IMR-90 (cell line): ENCODE results near the gene YES1. TPM values are rescaled to one million over a fixed set of nuclear protein-coding genes. Genes with fewer than 3 reads are reported as not detected.

Experiments used
- ATAC-seq: fragments of 200-7000 bp; cut with Tn5 transposase; 2 replicates; pipeline ENCODE4 v1.9.1; 2020; ENCODE audit warnings: low read depth, mild to moderate bottlenecking, moderate library complexity
- BruUV-seq: library from RNA; stranded (reverse); fragments of 400-500 nt; replicated peaks from 2 replicates; lab custom pipeline; 2021; lab: Mats Ljungman, UMichigan
- CTCF ChIA-PET: fragments of 300-600 bp; formaldehyde crosslinking; extraction: SDS; loops from one replicate; lab custom pipeline; 2021; ENCODE audit warnings: antibody characterized with exemption; lab: Yijun Ruan, JAX
- POLR2A ChIA-PET: fragments of 300-600 bp; sonication (Branson Sonifier 250); formaldehyde crosslinking; loops from one replicate; lab custom pipeline; 2022; ENCODE audit warnings: antibody characterized with exemption; ENCODE audit not compliant: unreplicated experiment; lab: Charles Lee
- DNase-seq: peaks from one replicate; pipeline ENCODE4 v3.0.0; 2013
- H2AFZ ChIP-seq: replicated peaks from 2 replicates; pipeline ENCODE3; 2013; ENCODE audit warnings: low read length, mild to moderate bottlenecking; ENCODE audit not compliant: poor library complexity
- H2AK5ac ChIP-seq: 2 replicates; pipeline ENCODE4 v1.6.1; 2013; ENCODE audit warnings: low read depth, low read length, inconsistent platforms
- H2AK9ac ChIP-seq: replicated peaks from 2 replicates; pipeline ENCODE3; 2013; ENCODE audit warnings: mild to moderate bottlenecking, low read depth, low read length, moderate library complexity; ENCODE audit not compliant: poor library complexity
- H2BK120ac ChIP-seq: 2 replicates; pipeline ENCODE4 v1.6.1; 2013; ENCODE audit warnings: low read depth, low read length, inconsistent platforms
- H2BK15ac ChIP-seq: 3 replicates; pipeline ENCODE4 v1.6.1; 2013; ENCODE audit warnings: low read depth, low read length, inconsistent platforms
- H2BK20ac ChIP-seq: 2 replicates; pipeline ENCODE4 v1.6.1; 2013; ENCODE audit warnings: low read depth, mild to moderate bottlenecking, inconsistent platforms, low read length, moderate library complexity
- H2BK5ac ChIP-seq: 2 replicates; pipeline ENCODE4 v1.6.1; 2013; ENCODE audit warnings: mild to moderate bottlenecking, low read depth, low read length, inconsistent platforms; ENCODE audit not compliant: poor library complexity, severe bottlenecking
- H3K14ac ChIP-seq: replicated peaks from 2 replicates; pipeline ENCODE4 v1.6.1; 2013; ENCODE audit warnings: low read depth, low read length, inconsistent platforms
- H3K18ac ChIP-seq: 2 replicates; pipeline ENCODE4 v1.6.1; 2013; ENCODE audit warnings: low read depth, low read length, control low read depth
- H3K23ac ChIP-seq: 2 replicates; pipeline ENCODE4 v1.6.1; 2013; ENCODE audit warnings: low read depth, low read length, inconsistent platforms
- H3K27ac ChIP-seq: 2 replicates; pipeline ENCODE4 v1.5.1; 2013; ENCODE audit warnings: mild to moderate bottlenecking, control low read depth, low read length; ENCODE audit not compliant: insufficient read depth
- H3K27me3 ChIP-seq: 2 replicates; pipeline ENCODE4 v1.6.1; 2013; ENCODE audit warnings: low read length; ENCODE audit not compliant: control insufficient read depth, insufficient read depth
- H3K36me3 ChIP-seq: 2 replicates; pipeline ENCODE4 v1.6.1; 2013; ENCODE audit warnings: low read length, mixed read lengths; ENCODE audit not compliant: control insufficient read depth, insufficient read depth
- H3K4ac ChIP-seq: 2 replicates; pipeline ENCODE4 v1.6.1; 2013; ENCODE audit warnings: low read depth, low read length, inconsistent platforms
- H3K4me1 ChIP-seq: 2 replicates; pipeline ENCODE4 v1.6.1; 2013; ENCODE audit warnings: low read length, mixed read lengths; ENCODE audit not compliant: control insufficient read depth, insufficient read depth
- H3K4me2 ChIP-seq: 2 replicates; pipeline ENCODE4 v1.6.1; 2013; ENCODE audit warnings: low read depth, mild to moderate bottlenecking, control low read depth, low read length, moderate library complexity
- H3K4me3 ChIP-seq: 2 replicates; pipeline ENCODE4 v1.5.1; 2013; ENCODE audit warnings: low read depth, mild to moderate bottlenecking, control low read depth, low read length, moderate library complexity; ENCODE audit not compliant: insufficient read depth
- H3K56ac ChIP-seq: 2 replicates; pipeline ENCODE4 v1.6.1; 2013; ENCODE audit warnings: low read length, inconsistent platforms; ENCODE audit not compliant: insufficient read depth; ENCODE audit errors: extremely low read depth
- H3K79me1 ChIP-seq, 2 experiments: 2 replicates each; pipeline ENCODE4 v1.6.1; 2013; ENCODE audit warnings: low read length in 2 of 2, inconsistent platforms in 1 of 2, low read depth in 1 of 2
- H3K9ac ChIP-seq: 2 replicates; pipeline ENCODE4 v1.6.1; 2013; ENCODE audit warnings: low read depth, low read length, control low read depth
- H3K9me1 ChIP-seq: 2 replicates; pipeline ENCODE4 v1.6.1; 2013; ENCODE audit warnings: low read length, inconsistent platforms; ENCODE audit not compliant: insufficient read depth
- H3K9me3 ChIP-seq: 2 replicates; pipeline ENCODE4 v1.6.1; 2013; ENCODE audit warnings: low read length; ENCODE audit not compliant: control insufficient read depth, insufficient read depth
- H4K20me1 ChIP-seq: 2 replicates; pipeline ENCODE4 v1.6.1; 2013; ENCODE audit warnings: low read length, inconsistent platforms; ENCODE audit not compliant: insufficient read depth
- H4K5ac ChIP-seq: 2 replicates; pipeline ENCODE4 v1.6.1; 2013; ENCODE audit warnings: mild to moderate bottlenecking, low read depth, low read length, control low read depth
- H4K8ac ChIP-seq, 2 experiments: 2 replicates each; pipeline ENCODE4 v1.6.1; 2013; ENCODE audit warnings: low read depth in 2 of 2, low read length in 2 of 2, control low read depth in 1 of 2, inconsistent platforms in 1 of 2
- H4K91ac ChIP-seq: 2 replicates; pipeline ENCODE4 v1.6.1; 2013; ENCODE audit warnings: low read depth, low read length, inconsistent platforms; ENCODE audit not compliant: insufficient read depth
- BHLHE40 ChIP-seq: fragments of 150-350 bp; IDR thresholded peaks from 2 replicates; pipeline ENCODE4 v1.6.1; 2016; ENCODE audit warnings: mild to moderate bottlenecking, low read depth, low read length
- FOS ChIP-seq: fragments of 150-350 bp; IDR thresholded peaks from 2 replicates; pipeline ENCODE4 v1.6.1; 2016; ENCODE audit warnings: low read depth, low read length
- MAFK ChIP-seq: IDR thresholded peaks from 2 replicates; pipeline ENCODE4 v1.6.1; 2012; ENCODE audit warnings: low read depth, low read length, improper control_type of control experiment
- WGBS, 2 experiments: methylation state at CpG; one replicate each; pipeline versions ENCODE4 v1.1.5 to v1.1.7; 2013; ENCODE audit warnings: missing lambda C conversion rate in 2 of 2; ENCODE audit not compliant: insufficient read length in 1 of 2; ENCODE audit errors: extremely low coverage in 2 of 2; 5-methylcytosine and 5-hydroxymethylcytosine counted together
- dilution Hi-C: fragments of 300-500 bp; cut with HindIII; formaldehyde crosslinking; loops from one replicate; pipeline ENCODE4 v1.14.3; 2018; ENCODE audit warnings: low sequenced_read_pairs; ENCODE audit not compliant: unreplicated experiment
- in situ Hi-C: fragments of 300-500 bp; cut with MboI; formaldehyde crosslinking; loops from 3 replicates; pipeline ENCODE4 v1.14.3; 2019; ENCODE audit warnings: low sequenced_read_pairs, inconsistent platforms, mixed read lengths
- intact Hi-C: fragments of 100-400 bp; cut with micrococcal nuclease; formaldehyde crosslinking; loops from 2 replicates; pipeline ENCODE4 v1.10.0; 2022
- polyA plus RNA-seq, 3 experiments: library from polyadenylated mRNA; depleted of rRNA; stranded (reverse); fragments of >200 nt; gene quantifications; 2 replicates each; pipeline ENCODE4 v1.2.3, GENCODE V29; 2012; ENCODE audit warnings: low replicate concordance in 1 of 3
- total RNA-seq: library from RNA; depleted of rRNA; stranded (reverse); fragments of >200 nt; gene quantifications from 2 replicates; pipeline ENCODE4 v1.2.3, GENCODE V29; 2012

YES1 gene
- total and polyA plus RNA-seq, 2 of the 4 experiments (the other 2 are of a cell fraction) = 16.7 to 62.0 TPM

DNA sequence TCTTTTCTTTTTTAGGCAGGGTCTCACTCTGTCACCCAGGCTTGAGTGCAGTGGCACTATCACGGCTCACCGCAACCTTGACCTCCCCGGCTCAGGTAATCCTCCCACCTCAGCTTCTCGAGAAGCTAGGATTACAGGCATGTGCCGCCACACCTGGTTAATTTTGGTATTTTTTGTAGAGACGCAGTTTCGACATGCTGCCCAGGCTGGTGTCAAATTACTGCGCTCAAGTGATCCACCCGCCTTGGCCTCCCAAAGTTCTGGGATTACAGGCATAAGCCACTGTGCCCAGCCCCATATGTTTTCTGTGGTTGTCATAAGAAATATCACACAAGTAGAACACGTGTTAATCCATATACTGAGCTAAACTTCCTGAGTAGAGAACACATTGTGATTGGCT lies 114.2 kb downstream of the YES1 start:
- Histone ChIP-seq H4K91ac (no peak overlapping the region), H3K18ac (no peak overlapping the region), H3K27ac (no peak overlapping the region), H3K9me1 (peaks cover 6% of the 10 kb centered on the region; the same call in 1 of the 2 replicates), H3K36me3 (peaks cover 5% of the 10 kb centered on the region), H2BK20ac (no peak overlapping the region), H3K27me3 (no peaks in the 10 kb centered on the region), H3K9me3 (no peaks in the 10 kb centered on the region), H2AK9ac (no peak overlapping the region), H3K4me1 (peaks cover 4% of the 10 kb centered on the region), H4K8ac (no peak overlapping the region), H4K5ac (no peak overlapping the region), H2BK120ac (no peak overlapping the region), H3K4me2 (no peak overlapping the region), H2BK15ac (no peak overlapping the region), H2AK5ac (no peak overlapping the region), H3K56ac (no peak overlapping the region), H3K9ac (no peak overlapping the region), H3K14ac (no peak overlapping the region), H4K20me1 (peaks cover 5% of the 10 kb centered on the region), H3K79me1 (peaks cover 4 to 6% of the 10 kb centered on the region in 2 experiments; a peak in 2 of 4 replicates), H2BK5ac (no peak overlapping the region), H3K4ac (no peak overlapping the region), H2AFZ (no peak overlapping the region), H3K23ac (no peak overlapping the region), H3K4me3 (no peak overlapping the region)
- DNase-seq (no peak), ATAC-seq (no peak)
- ChIA-PET CTCF (interaction anchor here (1.5 kb wide), 1 partner anchor 15 kb away, joined by 3 read pairs; the partner anchor contains the start of gene ENOSF1), POLR2A (no interaction called here)
- in situ Hi-C loops (no loop called here), dilution Hi-C loops (no loop called here), intact Hi-C loops (no loop called here)
- no peak for TF ChIP-seq BHLHE40
- no peak for TF ChIP-seq MAFK
- TF ChIP-seq FOS = no peak
- 100% methylated on average over 2 of the region's 10 CpGs; no CpG with 5 or more reads in 1 of the 2 experiments for WGBS, 2 experiments
- no TSS peak for BruUV-seq
